COLO668 (cell line): ENCODE data around the gene MIDN.

ENCODE experiments used
- DNase-seq: peaks from one replicate; lab custom pipeline; 2025; ENCODE audit not compliant: unreplicated experiment; lab: John Stamatoyannopoulos, UW

MIDN gene

DNA sequence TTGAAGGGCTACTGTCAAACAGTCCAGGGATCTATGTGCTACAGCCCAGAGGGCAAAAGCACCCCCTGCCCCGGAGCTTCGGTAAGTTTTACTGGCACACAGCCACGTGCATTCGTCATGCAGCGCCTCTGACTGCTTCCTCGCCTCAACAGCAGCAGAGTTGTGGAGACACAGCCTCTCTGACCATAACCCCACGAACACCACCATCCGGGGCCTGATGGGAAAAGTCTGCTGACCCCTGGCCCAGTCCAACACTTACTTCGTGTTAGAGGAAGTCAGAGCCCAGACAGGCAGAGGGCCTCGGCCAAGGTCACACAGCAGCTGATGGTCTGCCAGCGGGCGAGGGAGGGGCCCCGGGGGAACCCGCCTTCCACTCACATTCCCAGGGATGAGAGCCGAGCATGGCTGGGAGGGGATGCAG lies 15.7 kb upstream of the MIDN start:
- DNase-seq: no peak

DNA sequence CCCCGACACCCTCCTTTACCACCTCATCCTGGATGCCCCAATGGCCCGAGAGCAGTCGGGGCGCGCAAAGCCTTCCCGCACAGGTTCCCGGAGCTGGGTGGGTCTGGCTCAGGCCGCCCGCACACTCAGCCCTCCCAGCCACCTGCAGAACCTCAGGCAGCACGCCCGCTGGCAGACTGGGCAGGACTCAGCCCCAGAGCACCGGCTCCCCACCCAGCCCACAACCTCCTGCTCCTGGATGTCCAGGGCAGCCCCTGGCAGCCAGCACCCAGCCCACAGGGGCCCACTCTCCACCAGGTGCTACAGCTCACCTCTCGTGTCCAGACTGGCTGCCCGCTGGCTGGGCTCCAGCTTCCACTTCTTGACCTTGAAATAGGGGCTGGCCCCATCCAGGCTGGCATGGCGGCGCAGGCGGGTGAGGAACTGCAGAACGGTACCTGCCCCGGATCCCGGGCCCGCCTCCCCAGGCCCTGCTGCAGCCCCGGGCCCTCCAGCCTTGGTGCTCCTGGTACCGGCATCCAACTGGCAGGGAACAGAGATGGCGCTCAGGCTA lies 15.2 kb upstream of the MIDN start:
- no peak for DNase-seq

DNA sequence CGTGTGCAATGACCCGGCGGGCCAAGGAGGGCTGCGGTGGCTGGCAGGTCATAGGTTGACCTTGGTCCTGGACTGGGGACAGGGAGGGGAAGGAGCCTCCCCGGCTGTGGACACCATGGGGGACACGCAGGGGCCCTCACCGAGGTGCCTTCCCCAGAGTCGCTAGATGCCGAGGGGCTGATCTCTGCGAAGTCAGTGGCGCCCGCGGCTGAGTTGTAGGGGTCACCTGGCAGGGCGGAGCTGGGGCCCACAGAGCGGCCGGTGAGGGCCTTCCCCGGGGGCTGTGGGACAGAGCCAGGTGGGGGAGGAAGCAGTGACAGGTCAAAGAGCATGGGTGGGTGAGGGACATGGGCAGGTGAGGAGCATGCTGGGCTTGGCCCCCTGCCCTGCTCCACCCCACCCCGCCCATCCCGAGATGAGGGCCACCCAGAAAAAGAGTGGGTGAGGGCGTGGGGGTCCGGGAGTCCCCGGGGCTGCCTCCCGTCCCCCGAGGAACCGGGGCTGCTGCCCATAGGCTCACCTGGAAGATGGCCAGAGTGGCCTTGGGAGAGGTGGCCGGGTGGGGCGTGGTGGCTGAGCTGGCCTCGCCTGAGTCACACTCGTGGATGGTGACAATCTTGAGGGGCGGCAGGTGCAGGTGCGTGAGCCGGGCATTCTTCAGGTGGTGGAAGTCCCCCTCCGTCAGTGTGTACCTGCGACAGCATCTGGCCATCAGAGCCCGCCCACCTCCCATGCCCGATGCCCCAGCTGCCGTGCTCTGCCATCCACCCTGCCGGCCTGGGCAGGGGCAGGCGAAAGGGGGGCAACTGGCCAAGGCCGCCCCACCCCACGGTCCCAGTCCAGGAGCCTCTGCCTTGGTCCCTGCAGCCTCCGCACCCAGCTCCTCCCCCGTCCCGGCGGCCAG lies 14.1 kb upstream of the MIDN start:
- DNase-seq: no peak

DNA sequence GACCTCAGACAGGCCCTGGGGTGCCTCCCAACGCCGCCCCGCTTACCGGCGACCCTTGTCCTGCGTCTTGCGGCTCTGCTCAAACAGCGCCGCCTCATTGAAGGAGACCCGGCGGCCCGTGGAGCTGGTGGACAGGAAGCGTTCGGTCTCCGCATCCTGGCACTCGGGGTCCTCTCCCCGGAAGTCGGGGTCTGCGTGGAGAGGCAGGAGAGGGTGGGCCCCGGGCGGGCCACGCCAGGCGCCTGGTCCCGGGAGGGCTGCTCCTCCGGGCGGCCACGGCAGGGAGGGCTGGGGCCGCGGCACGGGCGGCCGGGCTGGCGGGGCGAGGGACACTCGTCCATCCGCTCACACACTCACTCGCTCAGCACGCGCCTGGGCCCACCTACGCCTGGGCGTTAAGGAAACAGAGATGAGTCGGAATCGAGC lies 13.4 kb upstream of the MIDN start:
- no peak for DNase-seq

DNA sequence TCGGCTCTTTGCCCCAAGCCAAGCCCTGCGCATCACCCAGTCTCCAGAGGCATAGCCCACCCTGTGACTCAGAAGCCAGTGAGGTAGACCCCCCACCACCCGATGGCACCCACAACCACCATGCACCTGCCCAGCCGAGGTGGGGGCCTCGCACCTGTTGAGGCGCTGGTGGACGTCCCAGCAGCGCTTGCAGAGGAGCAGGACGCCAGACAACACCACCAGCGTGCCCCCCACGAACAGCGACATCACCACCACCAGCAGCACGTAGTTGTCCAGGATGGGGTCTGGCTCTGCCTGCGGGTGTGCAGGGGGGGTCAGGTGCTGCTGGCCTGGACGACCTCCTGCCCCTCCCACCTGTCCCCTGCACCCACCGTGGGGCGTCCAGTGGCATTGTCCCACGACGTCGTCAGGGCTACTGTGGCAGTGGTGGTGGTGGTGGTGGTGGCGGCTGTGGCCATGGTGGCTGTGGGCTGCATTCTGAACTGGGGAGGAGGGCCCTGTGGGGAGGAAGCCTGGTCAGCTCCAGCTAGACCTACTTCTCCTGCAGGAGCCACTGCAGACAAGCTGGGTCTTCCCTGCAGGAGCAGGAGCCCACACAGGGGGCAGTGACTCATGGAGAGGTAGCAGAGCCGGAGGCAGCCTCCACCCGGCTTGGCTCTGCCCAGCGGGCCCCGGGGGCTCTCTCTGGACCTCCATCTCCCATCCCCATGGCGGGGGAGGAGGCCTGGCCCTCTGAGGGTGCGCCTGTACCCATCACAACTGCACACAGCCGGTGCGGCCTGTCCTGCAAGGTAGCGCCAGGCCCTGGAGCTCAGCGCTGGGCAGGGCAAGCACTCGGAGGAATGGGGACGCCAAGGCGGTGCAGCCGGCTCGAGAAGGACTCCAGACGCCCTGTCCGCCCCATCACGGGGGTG lies 12.5 kb upstream of the MIDN start:
- no peak for DNase-seq

DNA sequence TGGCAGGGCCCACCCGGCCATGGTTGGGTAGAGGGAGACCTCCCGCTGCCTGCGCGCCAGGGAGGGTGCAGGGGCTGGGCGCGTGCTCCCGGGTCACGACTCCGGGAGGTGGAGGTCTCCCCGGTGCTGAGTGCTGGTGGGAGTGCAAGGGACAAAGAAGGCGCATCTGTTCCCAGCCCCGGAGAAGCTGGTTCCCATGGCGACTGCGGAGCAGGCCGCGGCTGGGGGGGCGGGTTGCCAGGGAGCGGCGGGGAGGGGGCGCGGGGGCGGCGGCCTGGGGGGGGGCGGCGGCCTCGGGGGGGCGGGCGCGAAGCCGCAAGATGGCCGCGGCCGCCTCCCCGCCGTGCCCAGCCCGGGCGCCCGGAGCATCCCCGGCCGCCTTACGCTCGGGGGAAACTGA lies 11.8 kb upstream of the MIDN start:
- DNase-seq: no peak

DNA sequence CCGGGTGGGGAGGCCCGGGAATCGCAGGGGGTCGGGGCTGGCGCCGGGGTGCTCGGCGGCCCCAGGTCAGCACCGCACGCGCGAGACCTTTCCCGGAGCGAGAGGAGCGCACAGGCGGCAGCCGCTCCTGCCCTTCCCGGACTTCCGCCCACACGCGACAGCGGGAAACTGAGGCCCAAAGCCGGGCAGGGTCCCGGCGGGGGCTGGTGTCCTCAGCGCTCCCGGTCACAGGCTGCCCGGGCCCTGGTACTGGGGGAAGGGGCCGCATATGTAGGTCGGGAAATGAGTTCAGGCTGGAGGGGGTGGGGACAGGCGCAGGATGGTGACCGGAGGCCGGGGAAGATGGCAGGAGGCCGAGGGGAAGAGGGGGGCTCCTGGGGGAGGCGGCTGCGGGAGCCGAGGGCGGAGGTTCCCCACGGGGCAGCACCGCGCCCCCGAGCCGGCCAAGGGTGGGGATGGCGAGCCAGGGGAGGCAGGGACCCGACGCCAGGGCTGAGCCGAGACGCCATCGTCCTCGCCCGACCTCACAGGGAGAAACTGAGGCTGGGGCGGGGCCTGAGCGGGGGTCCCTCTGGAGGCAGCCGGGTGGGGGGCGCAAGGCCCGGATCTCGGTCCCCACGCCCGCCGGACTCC lies 11.2 kb upstream of the MIDN start:
- no peak for DNase-seq

DNA sequence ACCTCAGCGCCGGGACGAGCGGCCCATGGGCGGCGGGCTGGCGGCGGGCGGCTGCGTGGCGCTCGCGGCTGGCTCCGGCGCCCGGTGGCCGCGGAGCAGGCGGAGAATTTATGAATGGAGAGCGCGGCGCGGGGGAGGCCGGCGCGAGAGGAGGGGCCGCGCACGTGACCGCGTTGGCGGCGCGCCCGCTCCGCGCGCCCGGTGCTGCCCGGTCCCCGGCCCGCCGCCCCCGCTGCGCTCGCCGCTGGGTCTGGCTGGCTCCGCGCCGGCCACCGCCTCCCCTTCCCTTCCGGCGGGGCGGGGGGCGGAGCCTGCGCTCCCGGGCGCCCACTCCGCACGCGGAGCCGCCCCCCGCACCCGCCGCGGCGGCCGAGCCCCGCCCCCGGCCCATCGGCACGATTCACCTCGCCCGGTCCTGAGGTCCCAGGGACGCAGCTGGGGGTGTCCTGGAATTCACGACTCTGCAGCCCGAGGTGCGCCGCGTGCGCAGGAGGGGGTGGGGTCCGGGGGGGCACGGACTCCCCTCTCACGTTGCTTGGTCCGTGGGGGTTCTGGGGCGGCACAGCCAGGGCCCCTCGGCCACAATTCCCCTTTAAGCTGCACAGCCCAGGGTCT lies 10.5 kb upstream of the MIDN start, which contains the start of gene CBARP:
Gene CBARP, minus strand, starts transcription at position 252 of the 615 bp plus-strand sequence. CDS start 1,905 bp downstream, outside the sequence.
- peak; percentile 44 for DNase-seq

DNA sequence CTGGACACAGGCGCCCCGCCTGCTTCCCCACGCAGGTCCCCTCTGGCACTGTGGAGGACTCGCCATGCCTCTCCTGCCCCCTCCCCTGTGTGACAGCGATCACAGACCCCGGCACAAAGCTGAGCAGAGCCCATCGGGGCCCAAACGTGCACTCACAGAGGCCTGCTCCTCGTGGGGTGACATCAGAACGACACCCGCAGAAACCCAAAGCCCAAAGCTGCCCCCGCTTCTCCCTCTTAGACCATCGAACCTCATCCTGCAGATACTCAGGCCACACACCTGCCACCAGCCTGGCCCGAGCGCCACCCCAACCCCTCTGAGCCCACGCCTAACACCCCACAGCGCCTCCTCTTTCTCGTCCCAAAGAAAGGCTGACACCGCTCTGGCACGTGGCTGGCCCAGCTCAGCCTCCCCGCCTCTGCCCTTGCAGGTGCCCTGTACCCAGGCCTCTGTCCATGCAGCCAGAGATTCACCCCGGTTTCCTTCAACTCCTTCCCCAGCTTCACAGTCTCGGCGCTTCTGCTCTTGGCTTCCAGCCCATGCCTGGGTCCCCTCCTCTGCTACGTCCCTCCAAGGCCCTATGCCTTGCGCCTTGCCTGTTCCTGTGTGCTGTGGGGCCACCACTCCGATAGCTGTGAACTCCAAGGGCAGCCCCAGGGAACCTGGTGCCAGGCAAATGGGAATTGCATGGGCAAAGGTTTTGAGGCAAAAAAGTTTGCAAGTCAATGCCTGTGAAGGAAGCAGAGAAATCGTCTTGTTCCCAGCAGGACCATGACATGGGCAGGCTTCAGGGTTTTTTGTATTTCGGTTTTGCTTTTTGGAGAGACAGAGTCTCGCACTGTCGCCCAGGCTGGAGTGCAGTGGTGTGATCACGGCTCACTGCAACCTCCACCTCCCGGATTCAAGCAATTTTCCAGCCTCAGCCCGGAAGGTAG lies 9.7 kb upstream of the MIDN start:
- DNase-seq: no peak

DNA sequence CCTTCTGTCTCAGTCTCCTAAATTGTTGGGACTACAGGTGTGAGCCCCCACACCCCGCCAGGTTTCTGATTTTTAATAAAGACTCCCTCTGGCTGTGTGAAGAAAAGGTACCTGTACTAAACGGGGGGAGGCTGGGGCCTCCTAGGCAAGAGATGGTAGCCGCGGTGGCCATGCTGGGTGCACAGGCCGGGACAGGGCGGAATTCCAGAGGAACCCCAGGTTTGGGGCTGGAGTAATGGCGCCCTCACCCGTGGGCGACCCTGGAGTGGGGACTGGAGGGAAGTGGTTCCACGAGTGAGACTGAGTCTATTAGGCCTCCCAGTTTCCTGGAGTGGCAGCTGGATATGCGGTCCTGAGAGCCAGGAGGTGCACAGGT lies 9.0 kb upstream of the MIDN start:
- no peak for DNase-seq

DNA sequence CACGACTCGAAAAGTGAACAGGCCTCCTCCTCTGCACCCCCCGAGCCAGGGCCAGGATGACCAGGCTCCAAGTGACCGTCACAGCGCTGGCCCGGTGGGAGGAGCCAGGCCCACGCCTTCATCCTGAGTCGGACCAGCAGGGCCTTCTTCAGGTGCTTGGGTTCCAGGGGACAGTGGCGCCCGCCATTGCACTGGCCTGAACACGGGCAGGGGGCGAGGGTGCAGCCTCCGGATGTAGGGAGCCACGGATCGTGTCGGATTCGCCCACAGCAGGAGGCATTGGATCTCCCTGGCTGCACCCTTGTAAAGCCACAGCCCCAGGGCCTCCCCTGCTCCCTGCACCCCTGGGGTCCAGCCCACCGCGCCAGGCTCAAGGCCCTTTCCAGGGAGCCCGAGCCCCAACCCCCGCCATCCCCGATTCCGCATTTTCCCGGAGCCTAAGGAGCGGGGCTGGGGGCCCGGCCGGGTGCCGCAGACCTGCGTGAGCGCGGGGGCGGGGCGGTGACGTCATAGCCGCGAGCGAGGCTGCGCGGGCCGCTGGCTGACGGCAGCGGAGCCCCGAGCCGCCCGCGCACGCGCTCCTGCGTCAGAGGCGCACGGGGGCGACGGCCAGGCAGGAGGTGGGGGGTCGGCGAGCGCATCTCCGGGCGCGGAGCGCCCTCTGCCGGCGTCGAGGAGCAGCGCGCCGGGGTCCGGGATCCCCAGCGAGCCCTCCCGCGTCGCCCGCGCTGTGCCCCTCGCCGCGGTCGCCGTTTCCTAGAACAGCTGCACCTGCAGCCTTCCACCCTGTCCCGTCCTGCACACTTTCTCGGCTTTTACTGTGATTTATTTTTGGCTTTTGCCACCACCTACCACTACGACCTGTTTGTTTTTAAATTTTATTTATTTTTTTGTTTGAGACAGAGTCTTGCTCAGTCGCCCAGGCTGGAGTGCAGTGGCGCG lies 8.3 kb upstream of the MIDN start:
- peak; percentile 94 for DNase-seq

DNA sequence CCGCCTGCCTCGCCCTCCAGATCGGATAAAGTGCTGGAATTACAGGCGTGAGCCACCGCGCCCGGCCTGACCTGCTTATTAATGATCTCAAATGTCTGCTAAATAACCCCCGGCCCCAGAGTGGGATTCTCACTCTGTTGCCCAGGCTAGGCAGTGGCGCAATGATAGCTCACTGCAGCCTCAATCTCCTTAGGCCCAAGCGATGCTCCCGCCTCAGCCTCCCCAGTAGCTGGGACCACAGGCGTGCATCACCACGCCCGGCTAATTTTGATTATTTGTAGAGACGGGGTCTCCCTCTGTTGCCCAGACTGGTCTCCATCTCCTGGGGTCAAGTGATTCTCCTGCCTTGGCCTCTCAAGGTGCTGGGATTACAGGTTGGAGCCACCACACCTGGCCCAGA lies 7.5 kb upstream of the MIDN start:
- no peak for DNase-seq

DNA sequence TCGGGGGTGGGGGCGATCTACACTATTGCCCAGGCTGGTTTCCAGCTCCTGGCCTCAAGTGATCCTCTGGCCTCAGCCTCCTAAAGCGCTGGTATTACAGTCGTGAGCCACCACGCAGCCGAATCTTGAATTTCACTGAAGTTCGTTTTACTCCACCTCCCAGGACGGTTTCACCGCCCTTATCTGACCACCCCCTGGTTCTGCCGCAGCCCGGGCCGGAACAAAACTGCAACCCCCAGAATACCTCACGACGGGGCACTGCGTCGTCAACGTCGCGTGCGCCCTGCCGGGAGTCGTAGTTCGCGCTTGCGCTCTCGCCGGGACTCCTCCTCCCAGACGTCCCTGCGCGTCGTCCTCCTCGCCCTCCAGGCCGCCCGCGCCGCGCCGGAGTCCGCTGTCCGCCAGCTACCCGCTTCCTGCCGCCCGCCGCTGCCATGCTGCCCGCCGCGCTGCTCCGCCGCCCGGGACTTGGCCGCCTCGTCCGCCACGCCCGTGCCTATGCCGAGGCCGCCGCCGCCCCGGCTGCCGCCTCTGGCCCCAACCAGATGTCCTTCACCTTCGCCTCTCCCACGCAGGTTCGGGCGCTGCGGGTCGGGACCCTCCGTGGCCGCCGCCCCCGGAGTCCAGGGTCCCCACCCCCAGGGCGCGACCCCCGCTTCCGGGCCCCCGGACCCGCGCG lies 6.8 kb upstream of the MIDN start, which contains the start of gene ATP5F1D:
Gene ATP5F1D, plus strand, starts transcription at position 335 of the 679 bp plus-strand sequence. Its CDS starts 100 bp downstream, at position 435.
- peak; percentile 96 for DNase-seq

DNA sequence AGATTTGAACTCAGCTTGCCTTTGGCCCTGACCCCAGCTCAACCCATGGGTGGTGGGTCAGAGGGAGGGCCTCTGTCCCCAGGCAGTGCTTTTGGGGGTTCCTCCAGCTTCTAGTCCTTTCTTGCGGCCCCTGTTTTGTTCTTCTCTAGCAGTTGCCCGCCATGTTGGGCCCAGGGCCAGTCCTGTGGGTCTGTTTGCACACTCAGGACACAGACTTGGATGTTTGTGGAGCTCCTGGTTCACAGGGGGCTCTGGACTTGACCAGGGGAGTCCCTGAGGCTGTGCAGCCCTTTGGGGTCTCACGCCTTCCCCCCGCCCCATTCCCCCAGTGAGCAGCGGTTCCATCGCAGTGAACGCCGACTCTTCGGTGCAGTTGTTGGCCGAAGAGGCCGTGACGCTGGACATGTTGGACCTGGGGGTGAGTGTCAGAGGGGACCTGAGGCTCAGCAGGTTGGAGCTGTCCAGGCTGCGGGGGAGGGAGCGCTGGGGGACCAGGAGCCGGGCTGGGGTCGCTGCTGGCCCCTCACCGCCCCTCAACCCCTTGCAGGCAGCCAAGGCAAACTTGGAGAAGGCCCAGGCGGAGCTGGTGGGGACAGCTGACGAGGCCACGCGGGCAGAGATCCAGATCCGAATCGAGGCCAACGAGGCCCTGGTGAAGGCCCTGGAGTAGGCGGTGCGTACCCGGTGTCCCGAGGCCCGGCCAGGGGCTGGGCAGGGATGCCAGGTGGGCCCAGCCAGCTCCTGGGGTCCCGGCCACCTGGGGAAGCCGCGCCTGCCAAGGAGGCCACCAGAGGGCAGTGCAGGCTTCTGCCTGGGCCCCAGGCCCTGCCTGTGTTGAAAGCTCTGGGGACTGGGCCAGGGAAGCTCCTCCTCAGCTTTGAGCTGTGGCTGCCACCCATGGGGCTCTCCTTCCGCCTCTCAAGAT lies 4.4 kb upstream of the MIDN start:
- DNase-seq: peak; percentile 78

DNA sequence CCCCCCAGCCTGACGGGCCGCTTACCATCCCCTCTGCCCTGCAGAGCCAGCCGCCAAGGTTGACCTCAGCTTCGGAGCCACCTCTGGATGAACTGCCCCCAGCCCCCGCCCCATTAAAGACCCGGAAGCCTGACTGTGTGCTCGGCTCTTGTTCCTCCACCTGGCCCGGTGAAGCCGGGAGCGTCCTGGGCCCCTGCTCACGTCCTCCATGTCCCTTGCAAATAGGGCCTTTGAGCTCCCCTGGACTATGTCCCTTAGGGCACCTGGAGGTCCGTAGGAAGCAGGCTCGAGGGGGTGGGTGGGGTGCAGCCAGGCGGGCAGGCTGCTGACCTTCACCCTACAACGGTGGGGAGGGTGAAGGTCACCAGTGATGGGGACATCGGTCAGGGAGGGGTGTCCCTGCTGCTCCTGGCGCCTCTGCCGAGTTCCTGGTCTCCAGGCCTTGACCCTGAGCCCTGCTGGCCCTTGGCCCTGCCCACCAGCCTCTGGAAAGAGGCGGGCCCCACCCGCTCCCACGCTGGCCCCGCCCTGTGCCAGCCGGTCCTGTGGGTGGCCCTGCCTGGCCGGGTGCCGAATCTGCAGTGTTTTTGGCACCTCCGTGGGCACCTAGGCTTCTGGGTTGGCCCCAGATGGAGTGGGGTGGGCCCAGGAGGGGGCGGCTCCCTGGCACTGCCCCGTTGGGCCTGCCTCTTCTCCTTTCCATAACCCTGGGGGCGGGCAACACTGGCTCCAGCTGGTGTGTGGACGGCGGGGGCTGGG lies 3.5 kb upstream of the MIDN start:
- DNase-seq: peak; percentile 20
